Measurements from ENCODE around the gene SLC6A9.

SLC6A9 gene

DNA sequence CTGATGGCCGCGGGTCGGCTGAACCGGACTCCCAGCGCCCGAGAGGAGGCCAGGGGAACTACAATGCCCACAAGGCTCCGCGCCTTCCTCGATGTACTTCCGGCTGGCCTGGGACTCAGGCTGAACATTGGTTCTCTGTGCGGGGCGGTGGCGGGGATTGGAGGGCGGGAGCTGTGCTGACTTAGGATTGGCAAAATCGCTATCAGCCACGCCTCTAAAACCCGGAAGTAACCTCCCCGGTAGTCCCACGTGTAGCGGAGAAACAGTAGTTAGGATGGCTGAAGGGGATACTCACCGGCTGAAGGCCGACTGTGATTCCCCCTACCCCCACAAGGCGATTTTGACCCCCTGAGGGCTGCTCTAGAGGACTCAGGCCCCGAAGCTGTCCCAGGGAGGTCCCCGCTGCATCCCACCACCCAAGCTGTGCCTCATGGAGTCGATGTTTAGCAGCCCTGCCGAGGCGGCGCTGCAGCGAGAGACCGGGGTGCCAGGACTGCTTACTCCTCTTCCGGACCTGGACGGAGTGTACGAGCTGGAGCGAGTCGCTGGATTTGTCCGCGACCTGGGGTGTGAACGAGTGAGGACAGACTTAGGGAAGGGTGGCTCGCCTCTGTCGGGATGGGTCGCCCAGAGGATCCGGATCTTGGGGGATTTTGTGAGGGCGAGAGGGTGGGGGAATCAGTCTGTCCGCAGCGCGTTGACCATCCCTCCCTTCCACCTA, 61.4 kb downstream of the SLC6A9 start, which contains the start of gene DPH2:
TSS of gene DPH2 (plus strand) at position 265 of the 721 bp plus-strand sequence. CDS start at position 431, 166 bp downstream.
- DNase-seq (ENCODE audit: low spot score) = peak; percentile 94

DNA sequence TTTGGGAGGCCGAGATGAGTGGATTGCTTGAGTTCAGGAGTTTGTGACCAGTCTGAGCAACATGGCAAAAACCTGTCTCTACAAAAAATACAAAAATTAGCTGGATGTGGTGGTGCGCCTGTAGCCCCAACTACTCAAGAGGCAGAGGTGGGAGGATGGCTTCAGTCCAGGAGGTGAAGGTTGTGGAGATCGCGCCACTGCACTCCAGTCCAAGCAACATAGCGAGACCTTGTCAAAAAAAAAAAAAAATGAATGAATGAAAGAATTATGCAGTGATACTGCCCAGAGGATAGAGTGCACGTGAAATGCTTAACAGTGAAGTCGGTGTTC, 61.9 kb downstream of the SLC6A9 start:
- DNase-seq (ENCODE audit: low spot score) = no peak

GRCh38 chr1:43968348-43968948, 62.8 kb downstream of the SLC6A9 start:
- DNase-seq (ENCODE audit: low spot score) = no peak

GRCh38 chr1:43965316-43965715, 65.9 kb downstream of the SLC6A9 start:
- no peak for DNase-seq (ENCODE audit: low spot score)

GRCh38 chr1:43963890-43964289, 67.4 kb downstream of the SLC6A9 start:
- no peak for DNase-seq (ENCODE audit: low spot score)

DNA sequence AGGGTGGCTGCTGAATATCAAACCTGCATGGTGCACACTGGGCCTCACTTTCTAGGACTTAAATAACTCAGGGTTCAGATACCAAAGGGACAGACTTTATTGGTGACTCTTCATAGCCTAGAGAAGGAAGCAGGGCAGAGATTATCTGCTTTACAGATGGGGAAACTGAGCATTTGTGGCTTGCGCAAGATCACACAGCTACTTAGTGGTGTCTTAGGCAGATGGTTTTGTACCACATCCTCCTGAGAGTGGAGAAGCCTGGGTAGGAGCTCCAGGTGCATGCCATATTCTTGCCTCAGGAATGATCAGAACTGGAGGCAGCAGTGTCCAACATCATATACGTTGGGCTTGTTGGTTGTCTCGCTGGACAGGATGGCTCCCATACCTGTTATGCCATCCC, 68.3 kb downstream of the SLC6A9 start:
- no peak for DNase-seq (ENCODE audit: low spot score)

DNA sequence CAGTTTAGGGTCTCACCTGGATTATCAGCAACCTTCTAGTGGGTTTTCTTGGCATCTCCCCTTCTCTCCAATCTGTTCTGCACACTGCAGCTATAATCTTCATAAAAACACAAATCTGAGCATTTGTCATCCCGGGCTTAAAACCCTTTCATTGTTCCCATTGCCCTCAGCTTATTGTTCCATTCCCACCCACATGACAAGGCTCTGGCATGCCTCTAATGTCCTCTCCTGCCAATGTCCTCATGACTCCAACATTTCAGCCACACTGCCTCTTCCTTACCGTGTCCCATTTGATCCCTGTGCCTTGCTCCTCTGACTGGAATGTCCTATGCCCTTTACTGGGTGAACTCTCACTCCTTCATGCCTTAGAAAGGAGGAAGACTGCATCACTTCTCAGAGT, 68.9 kb downstream of the SLC6A9 start:
- no peak for DNase-seq (ENCODE audit: low spot score)

GRCh38 chr1:43961692-43962091, 69.6 kb downstream of the SLC6A9 start:
- DNase-seq (ENCODE audit: low spot score) = no peak

DNA sequence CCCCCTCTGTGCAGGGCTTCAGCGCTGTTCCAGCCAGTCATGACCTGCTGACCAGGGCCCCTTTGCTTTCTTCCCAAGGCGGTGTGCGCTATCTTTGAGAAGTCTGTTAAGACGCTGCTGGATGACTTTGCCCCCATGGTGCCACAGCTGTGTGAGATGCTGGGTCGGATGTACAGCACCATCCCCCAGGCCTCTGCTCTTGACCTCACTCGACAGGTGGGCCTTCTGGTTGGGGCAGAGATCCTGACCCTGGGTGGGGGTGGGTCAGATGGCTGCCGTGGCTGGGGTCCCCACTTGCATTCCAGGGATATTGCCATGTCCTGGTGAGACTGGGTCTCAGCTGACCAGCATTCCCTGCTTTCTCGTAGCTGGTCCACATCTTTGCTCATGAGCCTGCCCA, 70.5 kb downstream of the SLC6A9 start:
- DNase-seq (ENCODE audit: low spot score) = no peak

DNA sequence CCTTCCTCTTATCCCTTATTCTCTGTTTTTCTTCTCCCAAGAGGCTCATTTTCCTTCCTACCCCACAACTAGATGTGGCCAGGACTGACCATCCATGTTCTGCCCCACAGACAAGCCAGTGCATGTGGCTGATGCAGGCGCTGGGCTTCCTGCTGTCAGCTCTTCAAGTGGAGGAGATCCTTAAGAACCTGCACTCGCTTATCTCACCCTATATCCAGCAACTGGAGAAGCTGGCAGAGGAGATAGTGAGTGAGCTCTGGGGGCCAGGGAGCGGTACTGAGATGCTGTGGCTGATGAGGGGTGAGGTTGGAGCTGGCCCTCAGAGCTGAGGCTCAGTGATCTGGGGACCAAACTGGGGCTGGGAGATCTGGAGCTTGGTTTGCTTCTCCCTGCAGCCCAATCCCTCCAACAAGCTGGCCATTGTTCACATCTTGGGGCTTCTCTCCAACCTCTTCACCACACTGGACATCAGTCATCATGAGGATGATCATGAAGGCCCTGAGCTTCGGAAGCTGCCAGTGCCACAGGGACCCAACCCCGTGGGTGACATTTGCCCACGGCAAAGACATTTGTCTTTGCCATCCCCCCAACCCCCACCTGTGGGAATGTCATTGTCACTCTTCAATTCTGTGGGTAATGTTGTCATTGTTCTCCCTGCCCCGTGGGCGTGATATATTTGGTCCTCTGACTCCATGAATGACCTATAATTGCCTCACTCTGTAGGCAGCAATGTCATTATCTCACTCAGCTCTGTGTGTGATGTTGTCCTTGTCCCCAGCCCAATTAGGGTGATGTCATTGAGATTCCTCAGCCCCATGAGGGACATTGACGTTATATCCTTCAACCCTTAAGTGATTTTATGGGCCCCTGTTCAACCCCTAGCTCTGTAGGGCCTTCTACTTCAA, 72.7 kb downstream of the SLC6A9 start:
- no peak for DNase-seq (ENCODE audit: low spot score)

DNA sequence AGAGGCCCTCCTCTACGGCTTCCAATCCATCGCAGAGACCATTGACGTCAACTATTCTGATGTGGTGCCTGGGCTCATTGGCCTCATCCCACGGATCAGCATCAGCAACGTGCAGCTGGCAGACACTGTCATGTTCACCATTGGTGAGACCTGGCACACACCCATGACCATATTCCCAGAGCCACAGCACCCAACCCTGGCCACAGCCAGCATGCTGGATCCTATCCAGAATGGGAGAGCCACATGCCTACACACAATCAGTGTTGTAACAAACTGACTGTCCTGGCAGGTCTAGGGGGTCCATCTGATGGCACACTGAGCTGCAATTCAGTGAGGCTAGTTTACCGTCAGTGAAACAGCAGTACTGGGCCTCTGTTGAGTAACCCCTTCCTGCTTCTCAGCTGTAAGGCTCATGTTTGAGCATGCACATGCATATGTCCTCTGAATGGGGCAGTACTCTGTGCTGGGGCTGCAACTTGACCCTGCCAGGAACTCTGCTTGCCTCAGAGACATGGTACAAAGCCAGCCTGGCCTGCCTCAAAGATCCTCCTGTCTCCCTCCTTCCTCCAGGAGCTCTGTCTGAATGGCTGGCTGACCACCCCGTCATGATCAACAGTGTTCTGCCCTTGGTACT, 73.7 kb downstream of the SLC6A9 start:
- no peak for DNase-seq (ENCODE audit: low spot score)

GRCh38 chr1:43956234-43956633, 75.0 kb downstream of the SLC6A9 start:
- DNase-seq (ENCODE audit: low spot score) = no peak

GRCh38 chr1:43954036-43954435, 77.2 kb downstream of the SLC6A9 start:
- no peak for DNase-seq (ENCODE audit: low spot score)

- DNase-seq (ENCODE audit: low spot score) = no peak
Observed at GRCh38 chr1:43953361-43953760, 77.9 kb downstream of the SLC6A9 start.

GRCh38 chr1:43952731-43953346, 78.4 kb downstream of the SLC6A9 start:
- no peak for DNase-seq (ENCODE audit: low spot score)

DNA sequence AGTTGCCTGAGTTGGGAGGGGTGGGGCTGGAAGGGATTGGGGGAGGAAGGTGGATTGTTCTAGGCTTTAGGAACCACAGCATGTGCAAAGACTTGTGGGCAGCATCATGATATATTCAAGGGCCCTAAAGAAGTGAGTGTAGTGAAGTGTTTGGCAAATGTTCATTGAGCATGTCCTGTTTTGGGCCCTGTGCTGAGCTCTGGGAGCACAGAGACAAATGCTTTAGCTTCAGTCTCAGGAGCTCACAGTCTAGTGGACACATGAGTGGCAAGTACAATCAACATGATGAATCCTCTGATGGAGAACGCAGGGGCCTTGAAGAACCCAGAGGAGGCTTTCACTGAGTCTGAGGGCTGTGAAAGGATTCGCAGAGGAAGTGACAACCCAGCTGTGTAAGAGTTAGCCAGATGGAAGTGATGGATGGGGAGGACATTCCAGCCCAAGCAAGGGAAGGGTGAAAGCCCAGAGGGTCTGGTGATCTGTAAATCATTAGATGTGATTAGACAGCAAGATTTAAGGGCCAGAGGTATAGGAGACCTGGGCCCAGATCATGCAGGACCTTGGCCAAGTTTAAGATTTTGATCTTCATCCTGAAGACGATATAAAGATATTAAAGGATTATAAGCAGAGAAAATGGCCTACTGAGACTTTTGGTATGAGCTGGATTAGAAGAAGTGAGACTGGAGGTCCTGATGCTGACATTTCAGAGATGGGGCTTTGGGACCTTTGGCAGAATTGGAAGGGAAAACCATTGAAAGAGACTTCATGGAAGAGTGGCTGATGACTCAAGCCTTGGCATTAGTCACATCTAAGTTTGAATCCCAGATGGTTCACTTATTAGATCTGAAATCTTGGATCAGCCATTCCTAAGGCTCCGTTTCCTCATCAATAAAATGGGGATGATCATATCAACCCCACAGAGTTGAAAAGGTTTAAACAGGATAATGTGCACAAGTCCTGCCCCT, 80.0 kb downstream of the SLC6A9 start:
- DNase-seq (ENCODE audit: low spot score) = no peak

GRCh38 chr1:43949678-43950077, 81.6 kb downstream of the SLC6A9 start:
- no peak for DNase-seq (ENCODE audit: low spot score)

DNA sequence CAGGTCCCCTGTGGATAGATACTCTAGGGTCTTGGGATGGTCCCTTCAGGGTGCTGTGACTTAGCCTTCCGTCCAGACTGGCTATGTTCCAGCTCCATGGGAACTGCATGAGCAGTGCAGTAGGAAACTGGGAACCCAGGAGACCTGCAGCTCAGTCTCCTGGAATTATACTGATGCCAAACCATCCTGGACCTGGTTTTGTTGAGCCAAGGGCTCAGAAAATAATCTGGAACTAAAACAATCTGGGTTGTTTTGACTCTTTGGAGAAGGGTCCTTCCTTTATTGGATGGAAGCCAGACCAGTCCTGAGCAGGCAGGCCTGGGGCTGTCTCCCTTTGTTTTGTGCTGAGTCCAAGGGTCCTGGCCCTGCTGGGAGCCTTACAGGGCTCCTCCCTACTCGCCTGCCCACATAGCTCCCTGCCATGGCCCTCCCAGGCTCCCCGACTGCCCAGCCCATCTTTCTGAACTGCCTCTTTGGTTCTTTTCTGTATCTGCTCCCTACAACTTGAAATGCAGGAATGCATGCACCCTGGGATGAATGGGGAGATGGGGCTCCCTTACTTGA, 83.3 kb downstream of the SLC6A9 start:
- no peak for DNase-seq (ENCODE audit: low spot score)

DNA sequence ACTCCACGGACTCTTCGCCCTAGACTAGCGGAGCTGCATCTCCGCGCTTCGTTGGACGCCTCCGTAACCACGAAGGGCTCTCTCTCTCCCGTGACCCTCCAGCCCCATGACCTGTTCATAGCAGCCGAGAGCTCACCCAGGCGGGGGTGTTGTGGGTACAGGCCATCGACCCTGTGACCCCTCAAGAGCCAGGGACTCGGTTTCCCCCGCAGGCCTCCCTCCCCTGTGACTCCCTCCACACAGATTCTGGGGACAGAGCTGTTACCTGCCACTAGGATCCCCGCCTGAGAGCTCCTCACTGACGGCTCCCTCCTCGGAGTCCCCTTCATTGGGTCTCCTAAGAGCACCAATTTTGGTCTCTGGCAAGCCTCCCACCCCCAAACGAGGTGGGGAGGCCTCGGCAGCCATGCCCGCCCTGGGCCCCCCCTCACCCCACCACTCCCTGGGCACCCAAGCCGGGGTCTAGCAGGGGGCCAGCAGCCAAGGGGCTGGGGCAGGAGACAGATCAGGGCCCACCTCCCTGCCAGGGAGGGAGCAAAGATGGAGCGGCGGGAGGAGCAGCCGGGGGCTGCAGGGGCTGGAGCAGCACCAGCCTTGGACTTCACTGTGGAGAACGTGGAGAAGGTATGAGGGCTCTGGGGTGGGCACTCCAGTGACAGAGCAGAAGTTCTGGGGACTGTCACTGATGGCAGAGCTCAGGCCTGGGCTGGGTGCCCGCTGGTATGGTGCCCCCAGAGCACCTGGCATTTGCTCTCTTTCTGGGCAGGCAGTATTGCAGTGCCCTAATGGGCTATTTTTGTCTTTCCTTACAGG, 84.0 kb downstream of the SLC6A9 start:
- no peak for DNase-seq (ENCODE audit: low spot score)

Measured in CD4-positive, alpha-beta T cell treated with Interleukin-15 for 4 hours (primary cell).